Osteocyte (in vitro differentiated cells): ENCODE data around the gene BACH2. TPM values are rescaled to one million over a fixed set of nuclear protein-coding genes. Genes with fewer than 3 reads are reported as not detected.
"Not testable (repeated sequence)": the region's sequence is repeated elsewhere in the genome, so short reads cannot be mapped to it uniquely, and the experiment has no call there.

ENCODE experiments used
- DNase-seq: peaks from one replicate; pipeline ENCODE4 v3.0.0; 2021; ENCODE audit warnings: mixed read lengths; ENCODE audit not compliant: unreplicated experiment; ENCODE audit errors: extremely low spot score
- H3K27ac Mint-ChIP-seq: one replicate; pipeline ENCODE4 v1.8.0; 2021; ENCODE audit warnings: mild to moderate bottlenecking, mixed read lengths; ENCODE audit not compliant: unreplicated experiment
- H3K27me3 Mint-ChIP-seq: one replicate; pipeline ENCODE4 v1.8.0; 2021; ENCODE audit warnings: mixed read lengths; ENCODE audit not compliant: unreplicated experiment
- H3K36me3 Mint-ChIP-seq: one replicate; pipeline ENCODE4 v1.8.0; 2021; ENCODE audit warnings: mixed read lengths; ENCODE audit not compliant: unreplicated experiment
- H3K4me1 Mint-ChIP-seq: one replicate; pipeline ENCODE4 v1.8.0; 2021; ENCODE audit warnings: mixed read lengths; ENCODE audit not compliant: unreplicated experiment
- H3K4me3 Mint-ChIP-seq: one replicate; pipeline ENCODE4 v1.8.0; 2021; ENCODE audit warnings: mild to moderate bottlenecking, moderate library complexity, mixed read lengths; ENCODE audit not compliant: unreplicated experiment
- H3K9me3 Mint-ChIP-seq: one replicate; pipeline ENCODE4 v1.8.0; 2021; ENCODE audit warnings: mixed read lengths; ENCODE audit not compliant: unreplicated experiment
- CTCF ChIP-seq: fragments of 200-600 bp; sonication (generic); IDR thresholded peaks from 2 replicates; pipeline ENCODE4 v1.5.0; 2021; ENCODE audit warnings: antibody characterized with exemption, mild to moderate bottlenecking, moderate library complexity
- total RNA-seq: library from RNA; stranded (reverse); gene quantifications from 2 replicates; pipeline ENCODE4 v1.2.1, GENCODE V29; 2021

Gene BACH2
- total RNA-seq, 1 donor from 2014 or later = 1.6 TPM

DNA sequence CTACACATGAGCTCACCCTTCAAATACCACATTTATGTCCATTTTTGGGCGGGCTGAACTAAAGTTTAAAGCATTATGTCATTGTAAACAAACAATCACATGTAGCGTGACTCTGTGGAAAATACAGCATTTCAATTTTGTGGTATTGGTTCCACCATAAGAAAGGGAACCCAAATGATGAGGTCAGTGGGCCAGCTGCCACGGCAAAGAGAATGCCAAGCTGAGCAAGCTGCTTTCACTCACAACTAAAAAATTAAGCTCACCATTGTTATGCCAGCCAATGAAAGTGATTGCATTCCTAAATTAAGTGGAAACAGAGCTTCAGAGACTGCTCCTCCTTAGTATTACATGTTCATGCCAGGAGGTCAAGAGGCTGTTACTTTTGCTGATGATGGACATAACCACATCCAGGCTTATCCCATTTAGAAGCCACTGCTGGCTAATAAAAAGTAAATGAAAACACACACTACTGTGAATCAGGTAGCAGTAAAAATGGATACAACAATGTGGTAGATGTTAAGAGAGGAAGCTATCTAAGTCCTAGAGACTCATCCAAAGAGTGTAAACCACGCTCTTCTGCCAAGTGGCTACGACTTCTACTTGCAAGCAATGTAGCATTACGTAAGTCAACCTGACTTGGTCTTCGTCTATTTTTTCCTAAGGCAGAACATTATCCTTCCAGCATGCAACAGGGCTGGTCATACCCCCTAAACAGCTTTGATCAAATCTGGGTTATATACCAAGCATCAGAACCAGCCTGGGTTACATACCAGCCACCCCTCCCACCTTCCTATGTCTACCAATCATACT, 164.8 kb downstream of the BACH2 start:
- no peak for DNase-seq
- H3K36me3 Mint-ChIP-seq = no peaks in the 10 kb centered on the region
- H3K27me3 Mint-ChIP-seq = no peaks in the 10 kb centered on the region
- no peaks in the 10 kb centered on the region for H3K9me3 Mint-ChIP-seq
- no peak overlapping the region for H3K27ac Mint-ChIP-seq
- H3K4me1 Mint-ChIP-seq = no peaks in the 10 kb centered on the region
- no peak for TF ChIP-seq CTCF
- no peak overlapping the region for H3K4me3 Mint-ChIP-seq

GRCh38 chr6:90131125-90131524, 165.5 kb downstream of the BACH2 start:
- Mint-ChIP-seq H3K4me3 (no peak overlapping the region), H3K27ac (no peak overlapping the region), H3K9me3 (no peaks in the 10 kb centered on the region), H3K4me1 (no peaks in the 10 kb centered on the region), H3K36me3 (no peaks in the 10 kb centered on the region), H3K27me3 (no peaks in the 10 kb centered on the region)
- DNase-seq = no peak
- TF ChIP-seq CTCF = no peak

- H3K27me3 Mint-ChIP-seq, H3K4me3 Mint-ChIP-seq, H3K9me3 Mint-ChIP-seq: not testable (repeated sequence)
Observed at GRCh38 chr6:90128687-90129086, 168.0 kb downstream of the BACH2 start.

GRCh38 chr6:90127595-90127994, 169.0 kb downstream of the BACH2 start:
- no peak overlapping the region for H3K27ac Mint-ChIP-seq
- no peaks in the 10 kb centered on the region for H3K36me3 Mint-ChIP-seq
- no peaks in the 10 kb centered on the region for H3K9me3 Mint-ChIP-seq
- H3K4me3 Mint-ChIP-seq = no peak overlapping the region
- DNase-seq = no peak
- H3K4me1 Mint-ChIP-seq = no peaks in the 10 kb centered on the region
- TF ChIP-seq CTCF = no peak
- no peaks in the 10 kb centered on the region for H3K27me3 Mint-ChIP-seq

More at GRCh38 chr6:90128687-90129086, 168.0 kb downstream of the BACH2 start:
- DNase-seq, H3K27ac Mint-ChIP-seq, H3K4me1 Mint-ChIP-seq, H3K36me3 Mint-ChIP-seq: not testable (repeated sequence)

GRCh38 chr6:90126839-90127238, 169.8 kb downstream of the BACH2 start:
- Mint-ChIP-seq H3K4me3 (no peak overlapping the region), H3K9me3 (no peaks in the 10 kb centered on the region), H3K27me3 (no peaks in the 10 kb centered on the region), H3K4me1 (no peaks in the 10 kb centered on the region), H3K36me3 (no peaks in the 10 kb centered on the region), H3K27ac (no peak overlapping the region)
- TF ChIP-seq CTCF = no peak
- DNase-seq = no peak
